Small intestine (tissue), 7 donors: ENCODE measurements around the gene BMAL1. TPM values are rescaled to one million over a fixed set of nuclear protein-coding genes. Genes with fewer than 3 reads are reported as not detected.
"Not testable (repeated sequence)": the region's sequence is repeated elsewhere in the genome, so short reads cannot be mapped to it uniquely, and the experiment has no call there.

Source experiments
- DNase-seq, 2 donors: peaks; one replicate each; pipeline versions ENCODE4 v3.0.0 to v3.0.0-alpha.2; 2013
- FAIRE-seq: peaks from 2 replicates; lab custom pipeline; 2012; peaks lifted over from hg19 to GRCh38; lab: Jason Lieb, UNC
- H3K27ac ChIP-seq, 3 donors: one replicate each; pipeline ENCODE4 v1.5.1; 2013; ENCODE audit warnings: low read length in 2 of 3, mild to moderate bottlenecking in 2 of 3, control low read depth in 1 of 3, inconsistent platforms in 1 of 3, low read depth in 1 of 3, moderate library complexity in 1 of 3
- H3K27me3 ChIP-seq, 3 donors: one replicate each; pipeline ENCODE4 v1.6.1; 2013; ENCODE audit warnings: low read length in 3 of 3, inconsistent platforms in 1 of 3; ENCODE audit not compliant: control insufficient read depth in 3 of 3, insufficient read depth in 3 of 3
- H3K36me3 ChIP-seq, 3 donors: one replicate each; pipeline ENCODE4 v1.6.1; 2013; ENCODE audit warnings: low read length in 3 of 3, inconsistent platforms in 1 of 3, low read depth in 1 of 3, mild to moderate bottlenecking in 1 of 3, moderate library complexity in 1 of 3; ENCODE audit not compliant: control insufficient read depth in 3 of 3, insufficient read depth in 2 of 3
- H3K4me1 ChIP-seq, 3 donors: one replicate each; pipeline ENCODE4 v1.6.1; 2013; ENCODE audit warnings: low read length in 2 of 3, inconsistent platforms in 1 of 3, low read depth in 1 of 3, mild to moderate bottlenecking in 1 of 3, moderate library complexity in 1 of 3; ENCODE audit not compliant: control insufficient read depth in 3 of 3, insufficient read depth in 2 of 3
- H3K4me3 ChIP-seq, 3 donors: one replicate each; pipeline ENCODE4 v1.5.1; 2013; ENCODE audit warnings: low read length in 3 of 3, control low read depth in 1 of 3, inconsistent platforms in 1 of 3, low read depth in 1 of 3, mild to moderate bottlenecking in 1 of 3, moderate library complexity in 1 of 3
- H3K9me3 ChIP-seq, 2 donors: one replicate each; pipeline ENCODE4 v1.6.1; 2013; ENCODE audit warnings: low read depth in 1 of 2, low read length in 1 of 2; ENCODE audit not compliant: control insufficient read depth in 2 of 2, insufficient read depth in 1 of 2
- WGBS, 3 donors: extraction: QIAGEN DNeasy Blood & Tissue Kit; methylation state at CpG; one replicate each; pipeline ENCODE4 v1.1.7; 2013; 5-methylcytosine and 5-hydroxymethylcytosine counted together
- polyA plus RNA-seq, 4 donors: library from polyadenylated mRNA; stranded (reverse) in 3 of 4; unstranded in 1 of 4; fragments of 200-250 nt in 3 of 4; fragments of 120-200 nt in 1 of 4; gene quantifications; one replicate each; pipeline versions ENCODE4 v1.2.1 to v1.2.3, GENCODE V29; 2013
- donor health status: healthy with polysubstance abuse.
- donor health status: control.
- donor health status: control.
- donor health status: Bipolar disorder and iron deficiency.
- donor health status: healthy.

The BMAL1 gene
- polyA plus RNA-seq, 4 donors: 4.6 to 18.3 (median 10.0) TPM

DNA sequence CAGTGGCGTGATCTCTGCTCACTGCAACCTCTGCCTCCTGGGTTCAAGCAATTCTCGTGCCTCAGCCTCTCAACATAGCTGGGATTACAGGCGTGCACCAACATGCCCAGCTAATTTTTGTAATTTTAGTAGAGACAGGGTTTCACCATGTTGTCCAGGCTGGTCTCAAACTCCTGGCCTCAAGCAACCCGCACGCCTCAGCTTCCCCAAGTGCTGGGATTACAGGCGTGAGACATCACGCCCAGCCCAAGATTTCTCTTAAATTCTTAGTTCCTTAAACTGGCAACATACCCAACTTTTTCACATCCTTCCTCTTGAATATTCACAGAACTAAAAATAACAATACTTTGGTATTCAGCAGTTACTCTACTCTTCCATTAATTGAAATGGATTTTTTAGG is 159.2 kb downstream of the BMAL1 start:
- not testable (repeated sequence) for H3K9me3 ChIP-seq, H3K27ac ChIP-seq, H3K36me3 ChIP-seq, FAIRE-seq, DNase-seq, H3K4me3 ChIP-seq, H3K27me3 ChIP-seq, H3K4me1 ChIP-seq
- WGBS, 3 donors: 93 to 95% (median 94%) methylated on average over 7 of the region's 7 CpGs

Other genes with a start within 250 kb of the BMAL1 start
- 10 to 100 TPM; 18.7 to 21.1 (median 20.2) TPM for gene BTBD10, start 185.4 kb downstream of the BMAL1 start, polyA plus RNA-seq
- gene PTH, start 218.2 kb downstream of the BMAL1 start, polyA plus RNA-seq: not detected